ENCODE data around the gene GRHPR. TPM values are rescaled to one million over a fixed set of nuclear protein-coding genes. Genes with fewer than 3 reads are reported as not detected.

GRHPR gene
- total and polyA plus RNA-seq, 2 of the 8 experiments (the other 6 are each of a cell fraction or from before 2014, with no cell fraction given): 97.0 to 201 TPM

GRCh38 chr9:37437621-37438020 lies 15.1 kb downstream of the GRHPR start:
- CTCF ChIA-PET (ENCODE audit: partially characterized antibody): interaction anchor here (0.5 kb wide), 1 partner anchor 112 kb away, joined by 3 read pairs; no protein-coding TSS in a partner anchor
- no peak overlapping the region for H3K18ac ChIP-seq (ENCODE audit: extremely low read depth, low read length)
- H3K56ac ChIP-seq (replicated peaks; ENCODE audit: insufficient read length, low read depth, low read length): no peak overlapping the region
- peaks cover 4% of the 10 kb centered on the region; the same call in 1 of the 2 replicates for H3K23me2 ChIP-seq (ENCODE audit: low read depth, low read length)
- POLR2A ChIA-PET (ENCODE audit: partially characterized antibody): interaction anchor here (1.0 to 3.2 kb wide), 5 partner anchors 9 to 22 kb away, joined by 3 to 14 read pairs (median 4); no protein-coding TSS in a partner anchor
- H3K23ac ChIP-seq (ENCODE audit: insufficient read length): no peak overlapping the region
- H3K79me2 ChIP-seq (ENCODE audit: control insufficient read depth in 1 of 2, insufficient read depth in 2 of 2, low read length in 2 of 2): peaks cover 0 to 19% of the 10 kb centered on the region in 2 experiments; a peak in 2 of 4 replicates
- no peak overlapping the region for H3K4me3 ChIP-seq (ENCODE audit: extremely low read depth in 1 of 4, insufficient read depth in 2 of 4, low read depth in 3 of 4, low read length in 4 of 4)
- H3K36me3 ChIP-seq (ENCODE audit: control insufficient read depth in 2 of 4, insufficient read depth in 4 of 4, low read length in 3 of 4): peaks cover 37 to 73% (median 56%) of the 10 kb centered on the region in 4 experiments
- no peak overlapping the region for H4K8ac ChIP-seq (ENCODE audit: extremely low read depth, insufficient read depth, low read length)
- no peak overlapping the region for H3K4ac ChIP-seq (replicated peaks; ENCODE audit: insufficient read length, low read depth, low read length)
- no peak overlapping the region for H2BK20ac ChIP-seq (ENCODE audit: low read length)
- H3K79me1 ChIP-seq (ENCODE audit: low read depth, low read length): peaks cover 2% of the 10 kb centered on the region
- H3K27me3 ChIP-seq (replicated peaks in 1 of 4; ENCODE audit: control insufficient read depth in 3 of 4, extremely low read depth in 1 of 4, insufficient read depth in 3 of 4, low read length in 3 of 4): no peaks in the 10 kb centered on the region
- H3K4me2 ChIP-seq (ENCODE audit: insufficient read depth in 1 of 2, low read depth in 2 of 2, low read length in 2 of 2): no peak overlapping the region
- H2BK12ac ChIP-seq (ENCODE audit: low read depth, low read length): no peak overlapping the region
- 92% methylated on average over 4 of the region's 4 CpGs; no CpG with 5 or more reads in 1 of the 2 experiments for WGBS, 2 experiments (ENCODE audit: extremely low coverage in 1 of 2, insufficient coverage in 1 of 2, insufficient read length in 1 of 2, insufficient replicate concordance in 2 of 2, low coverage in 1 of 2, low lambda C conversion rate in 2 of 2, missing lambda C conversion rate in 1 of 2)
- H3K9ac ChIP-seq (replicated peaks in 1 of 4; ENCODE audit: extremely low read depth in 1 of 4, low read depth in 3 of 4, low read length in 3 of 4): no peak overlapping the region
- H2BK15ac ChIP-seq (ENCODE audit: low read length): no peak overlapping the region
- no peak overlapping the region for H3K14ac ChIP-seq (ENCODE audit: insufficient read length)
- no peak overlapping the region for H2AFZ ChIP-seq (ENCODE audit: low read length)
- no peak overlapping the region for H4K5ac ChIP-seq (ENCODE audit: insufficient read length, low read depth, low read length)
- FAIRE-seq: no peak
- H2AK5ac ChIP-seq (ENCODE audit: low read depth, low read length): no peak overlapping the region
- DNase-seq (ENCODE audit: low read depth in 1 of 2, low spot score in 2 of 2): no peak
- H3K27ac ChIP-seq (ENCODE audit: low read depth, low read length): no peak overlapping the region
- H3K9me3 ChIP-seq (ENCODE audit: insufficient read depth in 2 of 2, low read depth in 1 of 2, low read length in 1 of 2): no peaks in the 10 kb centered on the region
- peaks cover 11 to 28% of the 10 kb centered on the region in 2 experiments for H4K20me1 ChIP-seq (replicated peaks in 1 of 2; ENCODE audit: control insufficient read depth in 1 of 2, insufficient read depth in 2 of 2, low read length in 2 of 2)
- H2BK120ac ChIP-seq (replicated peaks; ENCODE audit: low read depth, low read length): no peak overlapping the region
- H3K4me1 ChIP-seq (replicated peaks in 1 of 4; ENCODE audit: control insufficient read depth in 3 of 4, insufficient read depth in 4 of 4, low read length in 3 of 4): peaks cover 3 to 15% (median 9%) of the 10 kb centered on the region in 4 experiments
- TF ChIP-seq POLR2A (IDR thresholded peaks at IDR 0.05; ENCODE audit: control extremely low read depth in 1 of 2, low read depth in 2 of 2, low read length in 2 of 2) (no peak), EP300 (IDR thresholded peaks at IDR 0.05; ENCODE audit: borderline replicate concordance in 1 of 2, low read depth in 2 of 2, low read length in 2 of 2) (no peak), CTCF (IDR thresholded peaks at IDR 0.05; ENCODE audit: control extremely low read depth in 1 of 3, insufficient read depth in 1 of 3, low read depth in 1 of 3, low read length in 3 of 3) (no peak), ASH2L (IDR thresholded peaks at IDR 0.05; ENCODE audit: low read length) (no peak), KDM5A (IDR thresholded peaks at IDR 0.05; ENCODE audit: low read length) (no peak), TAF1 (IDR thresholded peaks at IDR 0.05; ENCODE audit: low read depth, low read length) (no peak), SP1 (IDR thresholded peaks at IDR 0.05; ENCODE audit: low read depth, low read length) (no peak)
- no peak overlapping the region for H4K91ac ChIP-seq (replicated peaks; ENCODE audit: insufficient read length, low read length)
- no peak overlapping the region for H2BK5ac ChIP-seq (ENCODE audit: low read depth, low read length)

All from H1 (cell line).